Adrenal gland (tissue), 12 donors: Measurements from ENCODE around the gene PRKCB. TPM values are rescaled to one million over a fixed set of nuclear protein-coding genes. Genes with fewer than 3 reads are reported as not detected.

Source experiments
- DNase-seq, 7 donors: peaks; one replicate each; pipeline ENCODE4 v3.0.0-alpha.2; 2019 to 2020
- H3K27ac ChIP-seq, 5 donors: fragments of 200-600 bp; sonication (generic) in 4 of 5; 1 replicate in 3 of 5; 2 replicates in 2 of 5; pipeline versions ENCODE4 v1.5.1 to v1.8.0; 2016 to 2020; ENCODE audit warnings: mild to moderate bottlenecking in 1 of 5
- H3K27me3 ChIP-seq: fragments of 200-600 bp; 2 replicates; pipeline ENCODE4 v1.8.0; 2021
- H3K36me3 ChIP-seq, 2 donors: fragments of 200-600 bp; replicated peaks in 1 of 2; 1 replicate in 1 of 2; 2 replicates in 1 of 2; pipeline versions ENCODE4 v1.5.1 to v1.8.0; 2018 to 2022
- H3K4me1 ChIP-seq, 2 donors: fragments of 200-600 bp; replicated peaks in 1 of 2; 1 replicate in 1 of 2; 2 replicates in 1 of 2; pipeline versions ENCODE4 v1.5.1 to v1.8.0; 2018 to 2021
- H3K4me3 ChIP-seq, 4 donors: fragments of 200-600 bp; sonication (generic) in 3 of 4; one replicate each; pipeline ENCODE4 v1.5.1; 2016 to 2018
- H3K9me3 ChIP-seq, 3 donors: fragments of 200-600 bp; sonication (generic) in 1 of 3; replicated peaks in 1 of 3; 1 replicate in 2 of 3; 2 replicates in 1 of 3; pipeline versions ENCODE4 v1.5.1 to v1.8.0; 2016 to 2021
- CTCF ChIP-seq, 6 experiments: fragments of 450-650 bp in 4 of 6; fragments of 200-600 bp in 2 of 6; sonication (generic) in 1 of 6; IDR thresholded peaks; 1 replicate in 5 of 6; 2 replicates in 1 of 6; pipeline versions ENCODE4 v1.5.1 to v1.8.0; 2016 to 2021; ENCODE audit warnings: antibody characterized with exemption in 6 of 6, mild to moderate bottlenecking in 2 of 6, moderate library complexity in 1 of 6
- POLR2A ChIP-seq, 2 donors: fragments of 450-650 bp; IDR thresholded peaks; one replicate each; pipeline ENCODE4 v1.6.1; 2017; ENCODE audit warnings: antibody characterized with exemption in 2 of 2, mild to moderate bottlenecking in 2 of 2, moderate library complexity in 1 of 2
- WGBS, 4 donors: extraction: QIAGEN DNeasy Blood & Tissue Kit in 2 of 4; methylation state at CpG; one replicate each; pipeline versions ENCODE4 v1.1.5 to v1.1.7; 2013 to 2017; 5-methylcytosine and 5-hydroxymethylcytosine counted together
- intact Hi-C, 2 donors: fragments of 100-400 bp; cut with DNase I; formaldehyde crosslinking; loops; one replicate each; pipeline versions ENCODE4 v1.14.1 to v1.15.0; 2022 to 2023
- polyA plus RNA-seq, 3 donors: library from polyadenylated mRNA; stranded (reverse); fragments of 200-250 nt in 2 of 3; fragments of 350-450 nt in 1 of 3; fragmentation: Illumina TruSeq in 1 of 3; extraction: RNeasy Lipid Tissue Mini Kit (QIAGEN cat#74804) in 1 of 3; gene quantifications; one replicate each; pipeline ENCODE4 v1.2.3, GENCODE V29; 2013 to 2014
- total RNA-seq, 9 donors: library from RNA; depleted of rRNA in 4 of 9; stranded (reverse); fragments of >200 nt in 4 of 9; fragments of 120-200 nt in 1 of 9; fragmentation: NEBNext Ultra II Directional in 1 of 9; extraction: Animal tissue kit (Norgen Biotek cat#: 25700) in 1 of 9; gene quantifications; one replicate each; pipeline versions ENCODE4 v1.1.0 to v1.2.4, GENCODE V29; 2013 to 2023
- donor health status: healthy with polysubstance abuse.
- donor health status: Bipolar disorder and iron deficiency.
- donor health status: DM: yes; HTN: yes; CAD: no.
- donor health status: DM: no; HTN: no; CAD: no.
- donor health status: DM: no; HTN: no; CAD: no.
- donor health status: DM: yes; HTN: yes; CAD: no.

Gene PRKCB
- total and polyA plus RNA-seq, 12 donors: 0.54 to 8.0 (median 3.0) TPM

DNA sequence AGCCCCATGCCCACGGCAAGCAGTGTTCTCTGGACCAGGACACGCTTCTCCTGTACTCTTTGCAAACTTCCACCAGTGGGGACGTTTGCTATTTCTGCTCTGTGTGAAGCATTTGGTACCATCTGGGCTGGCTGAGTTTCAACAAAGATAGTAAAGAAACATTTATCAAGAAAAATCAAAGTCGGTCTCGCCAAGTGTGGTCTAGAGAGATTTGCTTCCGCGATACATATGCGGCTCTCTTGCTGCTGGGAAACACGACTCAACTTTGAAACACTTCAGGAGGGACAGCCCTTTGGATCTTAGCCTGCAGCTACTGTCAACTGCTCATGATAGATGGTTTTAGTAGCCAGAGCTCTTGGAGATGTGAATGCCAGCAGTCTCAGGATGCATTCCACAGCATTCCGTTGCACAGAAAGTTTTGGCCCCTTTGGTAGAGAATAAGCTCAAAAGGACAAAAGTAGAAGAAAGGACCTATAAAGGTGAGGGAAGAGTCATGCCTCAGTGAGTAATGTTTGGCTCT lies 252.2 kb downstream of the PRKCB start:
- Histone ChIP-seq H3K27ac (no peak overlapping the region), H3K4me3 (no peak overlapping the region), H3K4me1 (no peaks in the 10 kb centered on the region), H3K27me3 (no peaks in the 10 kb centered on the region), H3K9me3 (no peaks in the 10 kb centered on the region), H3K36me3 (no peaks in the 10 kb centered on the region)
- WGBS, 4 donors: 31 to 40% (median 38%) methylated on average over 10 of the region's 10 CpGs
- TF ChIP-seq POLR2A (IDR thresholded peaks at IDR 0.05): no peak
- no peak for TF ChIP-seq CTCF (IDR thresholded peaks at IDR 0.05)
- intact Hi-C loops: no loop called here
- no peak for DNase-seq

- intact Hi-C loops: no loop called here
- Histone ChIP-seq H3K27ac (no peak overlapping the region), H3K27me3 (no peaks in the 10 kb centered on the region), H3K4me1 (no peaks in the 10 kb centered on the region), H3K9me3 (no peaks in the 10 kb centered on the region), H3K4me3 (no peak overlapping the region), H3K36me3 (no peaks in the 10 kb centered on the region)
- TF ChIP-seq POLR2A (IDR thresholded peaks at IDR 0.05): no peak
- TF ChIP-seq CTCF (IDR thresholded peaks at IDR 0.05): no peak
- WGBS, 4 donors: 39 to 52% (median 43%) methylated on average over 2 of the region's 2 CpGs
- no peak for DNase-seq
These were observed 253.0 kb downstream of the PRKCB start for GRCh38 chr16:24088767-24089166.

GRCh38 chr16:24091125-24091524 lies 255.3 kb downstream of the PRKCB start:
- H3K4me3 ChIP-seq: no peak overlapping the region
- no peak for DNase-seq
- intact Hi-C loops: no loop called here
- no peaks in the 10 kb centered on the region for H3K9me3 ChIP-seq
- TF ChIP-seq POLR2A (IDR thresholded peaks at IDR 0.05): no peak
- TF ChIP-seq CTCF (IDR thresholded peaks at IDR 0.05): no peak
- H3K27me3 ChIP-seq: no peaks in the 10 kb centered on the region
- H3K36me3 ChIP-seq: no peaks in the 10 kb centered on the region
- H3K27ac ChIP-seq: no peak overlapping the region
- WGBS, 4 donors: 55 to 95% (median 64%) methylated on average over 1 of the region's 1 CpG
- H3K4me1 ChIP-seq: no peaks in the 10 kb centered on the region

GRCh38 chr16:24093049-24093448 lies 257.3 kb downstream of the PRKCB start:
- no peaks in the 10 kb centered on the region for H3K36me3 ChIP-seq
- DNase-seq: no peak
- no peak for TF ChIP-seq POLR2A (IDR thresholded peaks at IDR 0.05)
- TF ChIP-seq CTCF (IDR thresholded peaks at IDR 0.05): no peak
- H3K27ac ChIP-seq: no peak overlapping the region
- no peaks in the 10 kb centered on the region for H3K4me1 ChIP-seq
- H3K4me3 ChIP-seq: no peak overlapping the region
- no peaks in the 10 kb centered on the region for H3K9me3 ChIP-seq
- intact Hi-C loops: no loop called here
- H3K27me3 ChIP-seq: no peaks in the 10 kb centered on the region
